ENCODE measurements around the gene CLK1.

Gene CLK1

DNA sequence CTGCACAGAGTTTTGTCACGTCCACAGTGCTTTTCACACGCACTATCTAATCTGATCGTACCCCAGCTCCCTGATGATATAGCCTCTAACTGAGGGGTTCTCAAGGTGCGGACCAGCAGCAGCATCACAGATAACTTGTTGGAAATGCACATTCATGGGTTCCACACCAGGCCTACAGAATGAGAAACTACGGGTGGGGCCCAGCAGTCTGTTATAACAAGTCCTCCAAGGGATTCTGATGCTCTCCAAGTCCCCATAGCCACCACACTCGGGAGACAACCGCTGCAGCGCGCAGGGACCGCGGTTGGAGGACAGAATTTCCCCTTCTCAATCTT lies 53.5 kb downstream of the CLK1 start:
- DNase-seq, result no peak

DNA sequence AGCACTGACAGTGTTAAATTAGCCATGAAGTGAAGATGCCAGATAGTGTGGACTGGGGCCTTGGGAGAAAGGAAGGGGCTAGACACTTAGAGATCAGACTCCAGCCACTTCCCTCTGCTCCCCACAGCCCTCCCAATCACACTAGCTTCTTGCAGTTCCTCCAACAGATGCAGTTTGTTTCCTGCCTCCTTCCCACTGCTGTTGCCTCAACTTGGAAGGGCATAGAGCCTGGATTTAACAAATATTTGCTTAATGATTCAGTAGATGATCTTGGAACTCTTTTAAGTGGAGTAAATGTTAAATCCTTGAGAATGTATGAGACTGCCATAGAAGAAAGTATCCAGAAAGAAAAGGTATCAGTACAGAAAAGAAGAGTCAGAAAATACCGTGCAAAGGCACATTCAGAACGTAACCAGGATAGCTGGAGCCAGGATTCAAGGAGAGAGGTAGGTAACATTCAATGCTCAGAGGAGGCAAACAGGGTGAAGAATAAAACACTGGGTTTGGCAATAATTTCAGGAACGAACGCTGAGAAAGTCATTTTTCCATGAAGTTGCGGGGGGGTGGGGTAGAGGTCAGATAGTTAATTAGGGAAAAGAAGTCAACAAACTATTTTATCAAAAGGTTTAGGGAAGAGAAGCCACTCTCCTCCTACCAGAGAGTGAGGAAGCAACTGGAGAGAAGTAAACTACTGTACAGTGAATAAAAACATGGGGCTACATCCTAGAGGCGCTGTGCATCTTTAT lies 54.0 kb downstream of the CLK1 start:
- no peak for DNase-seq

DNA sequence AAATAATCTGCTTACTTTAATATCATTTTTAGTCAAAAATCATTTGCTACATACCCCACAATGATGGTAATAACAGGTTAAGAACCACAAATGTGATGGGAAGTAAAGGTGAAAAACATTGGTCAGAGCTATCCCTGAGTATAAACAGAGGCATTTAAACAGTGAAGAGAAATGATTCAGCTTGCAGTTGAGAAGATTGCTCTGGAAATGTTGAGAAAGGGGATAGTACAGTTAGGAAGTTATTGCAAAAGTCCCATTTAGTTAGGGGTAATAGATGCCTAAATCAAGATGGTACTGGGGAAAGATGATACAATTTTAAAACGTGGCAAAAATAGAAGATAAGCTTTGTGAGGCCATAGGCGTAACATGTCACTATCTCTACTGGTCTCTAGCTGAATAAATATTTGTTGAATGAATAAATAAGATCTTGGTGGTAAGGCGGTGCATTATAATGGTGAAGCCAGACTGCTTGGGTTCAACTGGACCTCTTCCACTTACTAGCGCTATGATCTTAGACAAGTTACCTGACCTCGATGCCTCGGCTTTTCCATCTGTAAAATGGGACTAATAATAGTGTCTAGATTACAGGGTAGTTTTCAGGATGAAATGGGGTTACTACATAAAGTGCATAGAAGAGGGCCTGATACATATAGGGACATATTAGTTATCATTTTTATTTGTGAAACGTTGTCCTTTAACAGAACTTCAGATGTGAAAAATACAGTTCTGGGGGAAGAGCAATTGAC lies 54.8 kb downstream of the CLK1 start:
- no peak for DNase-seq

Data from T-helper 9 cell (primary cell).